ENCODE measurements around the gene HNRNPK. TPM values are rescaled to one million over a fixed set of nuclear protein-coding genes. Genes with fewer than 3 reads are reported as not detected.

The HNRNPK gene
- total and polyA plus RNA-seq, 8 donors = 90.1 to 245 (median 208) TPM

DNA sequence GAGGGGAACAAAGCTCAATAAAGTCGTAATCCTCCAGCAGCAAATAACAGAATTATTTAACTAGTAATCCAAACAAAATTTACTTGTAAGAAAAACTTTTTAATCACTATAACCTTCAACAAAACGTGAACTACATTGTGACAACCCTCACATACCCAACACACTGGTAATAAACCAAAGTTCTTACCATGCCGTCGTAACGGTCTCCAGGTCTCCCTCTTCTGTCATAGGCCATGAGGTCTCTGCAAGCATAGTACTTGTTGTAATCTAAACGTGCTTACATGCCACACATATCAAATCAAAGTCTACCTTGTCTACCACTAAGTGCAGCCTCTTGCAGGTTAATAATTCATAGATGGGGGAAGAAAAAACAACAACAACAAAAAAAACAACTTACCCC is 8.5 kb downstream of the HNRNPK start:
- DNase-seq (no peak), FAIRE-seq (no peak), ATAC-seq (peak in 1 of 4 donors; percentile 8)
- WGBS, 2 donors = 69 to 75% methylated on average over 6 of the region's 6 CpGs
- Histone ChIP-seq H3K4me3 (no peak overlapping the region), H3K36me3 (peaks cover 15 to 96% (median 77%) of the 10 kb centered on the region in 3 donors), H3K9me3 (no peaks in the 10 kb centered on the region), H3K4me1 (peaks cover 0 to 5% (median 3%) of the 10 kb centered on the region in 3 donors), H3K27ac (no peak overlapping the region), H3K27me3 (no peaks in the 10 kb centered on the region)
- TF ChIP-seq, protein P1, sequence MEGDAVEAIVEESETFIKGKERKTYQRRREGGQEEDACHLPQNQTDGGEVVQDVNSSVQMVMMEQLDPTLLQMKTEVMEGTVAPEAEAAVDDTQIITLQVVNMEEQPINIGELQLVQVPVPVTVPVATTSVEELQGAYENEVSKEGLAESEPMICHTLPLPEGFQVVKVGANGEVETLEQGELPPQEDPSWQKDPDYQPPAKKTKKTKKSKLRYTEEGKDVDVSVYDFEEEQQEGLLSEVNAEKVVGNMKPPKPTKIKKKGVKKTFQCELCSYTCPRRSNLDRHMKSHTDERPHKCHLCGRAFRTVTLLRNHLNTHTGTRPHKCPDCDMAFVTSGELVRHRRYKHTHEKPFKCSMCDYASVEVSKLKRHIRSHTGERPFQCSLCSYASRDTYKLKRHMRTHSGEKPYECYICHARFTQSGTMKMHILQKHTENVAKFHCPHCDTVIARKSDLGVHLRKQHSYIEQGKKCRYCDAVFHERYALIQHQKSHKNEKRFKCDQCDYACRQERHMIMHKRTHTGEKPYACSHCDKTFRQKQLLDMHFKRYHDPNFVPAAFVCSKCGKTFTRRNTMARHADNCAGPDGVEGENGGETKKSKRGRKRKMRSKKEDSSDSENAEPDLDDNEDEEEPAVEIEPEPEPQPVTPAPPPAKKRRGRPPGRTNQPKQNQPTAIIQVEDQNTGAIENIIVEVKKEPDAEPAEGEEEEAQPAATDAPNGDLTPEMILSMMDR (IDR thresholded peaks at IDR 0.05) = no peak
- intact Hi-C loops (cut with DNase I) = no loop called here

DNA sequence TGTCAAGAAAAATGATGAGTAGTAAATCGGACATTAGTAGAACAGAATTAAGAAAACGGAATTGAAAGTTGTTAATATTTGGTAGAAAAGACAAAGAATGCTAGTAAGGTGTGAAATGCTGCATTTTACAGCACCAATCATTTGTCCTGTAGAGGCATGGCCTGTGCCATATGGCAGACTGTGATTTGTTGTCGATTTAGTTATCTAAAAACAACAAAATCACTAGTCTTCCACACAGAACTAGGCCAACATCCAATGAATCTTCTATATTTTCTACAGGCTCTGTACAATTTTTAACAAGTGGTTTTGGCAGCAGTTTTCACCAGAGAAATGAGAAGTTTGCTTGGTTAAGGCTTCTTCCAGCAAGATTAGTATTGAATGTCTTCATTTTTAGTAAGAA is 10.4 kb downstream of the HNRNPK start:
- peaks cover 15 to 78% (median 60%) of the 10 kb centered on the region in 3 donors for H3K36me3 ChIP-seq
- WGBS, 2 donors = 67 to 70% methylated on average over 3 of the region's 3 CpGs
- no peak overlapping the region for H3K4me3 ChIP-seq
- H3K27me3 ChIP-seq = no peaks in the 10 kb centered on the region
- no peak overlapping the region for H3K27ac ChIP-seq
- no peaks in the 10 kb centered on the region for H3K4me1 ChIP-seq
- DNase-seq (no peak), FAIRE-seq (no peak), ATAC-seq (no peak)
- TF ChIP-seq, protein P1 (IDR thresholded peaks at IDR 0.05) = no peak
- intact Hi-C loops (cut with DNase I) = no loop called here
- no peaks in the 10 kb centered on the region for H3K9me3 ChIP-seq

DNA sequence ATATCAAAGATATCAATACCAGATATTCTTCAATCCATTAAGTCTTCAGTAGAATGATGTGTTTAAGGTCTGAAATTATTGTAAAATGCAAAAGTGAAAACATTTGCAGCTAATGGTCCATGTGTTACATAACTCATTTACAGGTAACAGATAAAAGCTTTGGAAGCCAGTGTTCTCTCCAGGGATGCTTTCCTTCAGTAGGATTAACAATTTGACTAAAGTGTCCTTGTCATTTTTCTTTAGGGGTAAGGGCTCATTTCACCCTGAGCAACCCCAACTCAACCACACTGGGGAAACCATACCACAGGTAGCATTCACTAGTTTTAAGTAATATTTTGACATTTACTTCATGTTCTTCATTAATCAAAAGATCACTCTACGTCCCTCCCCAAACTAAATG is 12.9 kb downstream of the HNRNPK start:
- Histone ChIP-seq H3K27me3 (no peaks in the 10 kb centered on the region), H3K27ac (no peak overlapping the region), H3K9me3 (no peaks in the 10 kb centered on the region), H3K4me3 (no peak overlapping the region), H3K36me3 (peaks cover 14 to 52% (median 36%) of the 10 kb centered on the region in 3 donors), H3K4me1 (no peaks in the 10 kb centered on the region)
- 85 to 89% methylated on average over 1 of the region's 1 CpG for WGBS, 2 donors
- no peak for DNase-seq
- TF ChIP-seq, protein P1 (IDR thresholded peaks at IDR 0.05) = no peak
- ATAC-seq = no peak
- FAIRE-seq = no peak
- intact Hi-C loops (cut with DNase I) = no loop called here

DNA sequence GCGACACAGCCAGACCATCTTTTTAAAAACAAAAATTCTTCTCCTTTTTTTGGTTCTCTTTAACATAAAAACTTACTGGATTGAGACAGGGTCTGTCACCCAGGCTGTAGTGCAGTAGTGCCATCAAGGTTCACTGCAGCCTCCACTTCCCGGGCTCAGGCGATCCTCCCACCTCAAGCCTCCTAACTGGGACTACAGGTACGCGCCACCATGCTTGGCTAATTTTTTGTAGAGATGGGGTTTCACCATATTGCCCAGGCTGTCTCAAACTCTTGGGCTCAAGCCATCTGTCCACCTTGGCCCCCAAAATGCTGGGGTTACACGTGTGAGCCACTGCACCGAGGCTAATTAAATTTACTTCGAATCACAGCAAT is 13.8 kb downstream of the HNRNPK start:
- H3K4me3 ChIP-seq = no peak overlapping the region
- 94 to 98% methylated on average over 8 of the region's 8 CpGs for WGBS, 2 donors
- TF ChIP-seq, protein P1 (IDR thresholded peaks at IDR 0.05) = no peak
- ATAC-seq (peak in 1 of 4 donors; percentile 17), FAIRE-seq (no peak), DNase-seq (no peak)
- H3K4me1 ChIP-seq = no peaks in the 10 kb centered on the region
- no peak overlapping the region for H3K27ac ChIP-seq
- H3K27me3 ChIP-seq = no peaks in the 10 kb centered on the region
- intact Hi-C loops (cut with DNase I) = no loop called here
- H3K9me3 ChIP-seq = no peaks in the 10 kb centered on the region
- peaks cover 7 to 43% (median 28%) of the 10 kb centered on the region in 3 donors for H3K36me3 ChIP-seq

DNA sequence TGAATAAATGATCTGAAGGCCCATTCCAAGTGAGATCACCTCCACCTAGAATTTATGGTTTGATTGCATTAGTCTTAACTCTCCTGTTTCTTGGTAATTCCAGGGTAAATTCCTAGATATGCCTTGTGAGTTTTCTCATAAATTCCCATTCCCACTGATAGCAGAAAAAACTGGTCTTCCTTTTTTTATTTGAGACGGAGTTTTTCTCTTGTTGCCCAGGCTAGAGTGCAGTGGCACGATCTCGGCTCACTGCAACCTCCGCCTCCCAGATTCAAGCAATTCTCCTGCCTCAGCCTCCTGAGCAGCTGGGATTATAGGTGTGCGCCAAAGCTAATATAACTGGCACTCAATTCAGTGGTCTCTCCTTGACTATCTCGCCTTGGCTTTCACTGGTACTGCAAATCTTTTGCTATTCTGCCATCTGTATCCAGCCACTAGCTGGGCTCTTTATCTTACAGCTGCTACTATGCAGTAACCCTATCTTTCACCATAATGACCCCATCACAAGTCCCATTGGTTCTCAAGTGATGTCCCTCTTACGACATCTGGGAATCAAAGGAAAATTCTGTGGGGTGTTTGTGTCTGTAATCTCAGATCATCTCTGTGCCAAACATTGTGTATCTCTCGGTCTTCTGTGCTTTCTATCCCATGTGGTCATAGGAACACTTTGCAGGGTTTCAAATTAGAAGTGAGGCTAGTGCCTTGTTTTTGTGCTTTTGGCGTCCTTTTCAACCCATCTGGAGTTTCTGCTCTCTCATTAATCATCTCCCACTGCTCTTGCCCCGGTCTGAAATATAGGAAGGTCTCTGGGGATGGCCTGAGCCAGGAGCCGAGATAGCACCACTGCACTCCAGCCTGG is 14.4 kb downstream of the HNRNPK start:
- DNase-seq (no peak), FAIRE-seq (no peak), ATAC-seq (peak in 2 of 4 donors; percentile 20 to 33)
- Histone ChIP-seq H3K4me3 (no peak overlapping the region), H3K36me3 (peaks cover 7 to 37% (median 22%) of the 10 kb centered on the region in 3 donors), H3K9me3 (no peaks in the 10 kb centered on the region), H3K27me3 (no peaks in the 10 kb centered on the region), H3K27ac (no peak overlapping the region), H3K4me1 (no peaks in the 10 kb centered on the region)
- WGBS, 2 donors = 63 to 68% methylated on average over 11 of the region's 11 CpGs
- intact Hi-C loops (cut with DNase I) = no loop called here
- TF ChIP-seq, protein P1 (IDR thresholded peaks at IDR 0.05) = no peak

Data from pancreas (tissue), 10 donors.